Measurements from ENCODE around the gene CPA2. TPM values are rescaled to one million over a fixed set of nuclear protein-coding genes. Genes with fewer than 3 reads are reported as not detected.
"Not testable (repeated sequence)": the region's sequence is repeated elsewhere in the genome, so short reads cannot be mapped to it uniquely, and the experiment has no call there.

The CPA2 gene
- total RNA-seq, 4 donors from 2014 or later, result 1.2 TPM; not detected in 3

GRCh38 chr7:130242198-130243014, 24.3 kb upstream of the CPA2 start:
- Histone ChIP-seq H3K4me1 (no peaks in the 10 kb centered on the region), H3K4me3 (no peak overlapping the region), H3K27me3 (no peaks in the 10 kb centered on the region), H3K36me3 (no peaks in the 10 kb centered on the region), H3K9me3 (no peaks in the 10 kb centered on the region), H3K27ac (no peak overlapping the region)
- DNase-seq, result peak; percentile 29 to 36
- intact Hi-C loops (cut with DNase I; ENCODE audit: low total_unique reads), result no loop called here
- TF ChIP-seq CTCF (IDR thresholded peaks at IDR 0.05) (peak; percentile 61 to 73 (median 62)), POLR2A (IDR thresholded peaks at IDR 0.05) (no peak)

- H3K4me1 ChIP-seq; H3K36me3 ChIP-seq; H3K4me3 ChIP-seq; H3K27ac ChIP-seq; intact Hi-C loops (cut with DNase I; ENCODE audit: low total_unique reads); H3K27me3 ChIP-seq; H3K9me3 ChIP-seq; DNase-seq: not testable (repeated sequence)
Measured at GRCh38 chr7:130243486-130243885, 23.2 kb upstream of the CPA2 start.

GRCh38 chr7:130246491-130246890, 20.2 kb upstream of the CPA2 start:
- H3K4me1 ChIP-seq; H3K4me3 ChIP-seq; DNase-seq; H3K9me3 ChIP-seq; intact Hi-C loops (cut with DNase I; ENCODE audit: low total_unique reads); H3K27me3 ChIP-seq; H3K27ac ChIP-seq; H3K36me3 ChIP-seq: not testable (repeated sequence)

- H3K27ac ChIP-seq; intact Hi-C loops (cut with DNase I; ENCODE audit: low total_unique reads); H3K9me3 ChIP-seq; H3K4me3 ChIP-seq; H3K4me1 ChIP-seq; DNase-seq; H3K36me3 ChIP-seq; H3K27me3 ChIP-seq: not testable (repeated sequence)
Measured at GRCh38 chr7:130248842-130249241, 17.8 kb upstream of the CPA2 start.

- H3K36me3 ChIP-seq; intact Hi-C loops (cut with DNase I; ENCODE audit: low total_unique reads); H3K4me1 ChIP-seq; DNase-seq; H3K27me3 ChIP-seq; H3K9me3 ChIP-seq; H3K4me3 ChIP-seq; H3K27ac ChIP-seq: not testable (repeated sequence)
Measured at GRCh38 chr7:130249626-130250025, 17.0 kb upstream of the CPA2 start.

GRCh38 chr7:130254555-130254954, 12.1 kb upstream of the CPA2 start:
- DNase-seq, result no peak
- Histone ChIP-seq H3K9me3 (peaks cover 0 to 7% of the 10 kb centered on the region in 2 donors), H3K27ac (no peak overlapping the region), H3K4me3 (no peak overlapping the region), H3K36me3 (no peaks in the 10 kb centered on the region), H3K4me1 (no peaks in the 10 kb centered on the region), H3K27me3 (no peaks in the 10 kb centered on the region)
- no peak for TF ChIP-seq CTCF (IDR thresholded peaks at IDR 0.05)
- no peak for TF ChIP-seq POLR2A (IDR thresholded peaks at IDR 0.05)
- intact Hi-C loops (cut with DNase I; ENCODE audit: low total_unique reads), result no loop called here

- no peak for DNase-seq
- H3K27ac ChIP-seq, result no peak overlapping the region
- no peaks in the 10 kb centered on the region for H3K4me1 ChIP-seq
- H3K4me3 ChIP-seq, result no peak overlapping the region
- intact Hi-C loops (cut with DNase I; ENCODE audit: low total_unique reads), result no loop called here
- H3K9me3 ChIP-seq, result peaks cover 0 to 7% of the 10 kb centered on the region in 2 donors
- no peaks in the 10 kb centered on the region for H3K27me3 ChIP-seq
- TF ChIP-seq POLR2A (IDR thresholded peaks at IDR 0.05), result no peak
- no peak for TF ChIP-seq CTCF (IDR thresholded peaks at IDR 0.05)
- H3K36me3 ChIP-seq, result no peaks in the 10 kb centered on the region
Measured at GRCh38 chr7:130256704-130257103, 10.0 kb upstream of the CPA2 start.
